ENCODE results near the gene AHCYL2.
A peak's percentile ranks its signal among the peaks of the same experiment; 100 is the strongest.
"Not testable (repeated sequence)": the region's sequence is repeated elsewhere in the genome, so short reads cannot be mapped to it uniquely, and the experiment has no call there.

AHCYL2 gene

GRCh38 chr7:129427526-129428045 lies 202.8 kb downstream of the AHCYL2 start:
- no peak for DNase-seq (ENCODE audit: low read depth)

- no peak for DNase-seq (ENCODE audit: low read depth)
These were observed 207.2 kb downstream of the AHCYL2 start for GRCh38 chr7:129431911-129432643.

- DNase-seq (ENCODE audit: low read depth), result peak; percentile 86
These were observed 209.2 kb downstream of the AHCYL2 start, which contains the start of gene STRIP2 for GRCh38 chr7:129433847-129434674. Gene STRIP2, plus strand, starts transcription at chr7:129434432. Its CDS starts 41 bp downstream, at chr7:129434473.

- DNase-seq (ENCODE audit: low read depth), result no peak
These were observed 210.0 kb downstream of the AHCYL2 start for GRCh38 chr7:129434675-129435318.

GRCh38 chr7:129435414-129435829 lies 210.6 kb downstream of the AHCYL2 start:
- no peak for DNase-seq (ENCODE audit: low read depth)

GRCh38 chr7:129436335-129436923 lies 211.6 kb downstream of the AHCYL2 start:
- no peak for DNase-seq (ENCODE audit: low read depth)

DNA sequence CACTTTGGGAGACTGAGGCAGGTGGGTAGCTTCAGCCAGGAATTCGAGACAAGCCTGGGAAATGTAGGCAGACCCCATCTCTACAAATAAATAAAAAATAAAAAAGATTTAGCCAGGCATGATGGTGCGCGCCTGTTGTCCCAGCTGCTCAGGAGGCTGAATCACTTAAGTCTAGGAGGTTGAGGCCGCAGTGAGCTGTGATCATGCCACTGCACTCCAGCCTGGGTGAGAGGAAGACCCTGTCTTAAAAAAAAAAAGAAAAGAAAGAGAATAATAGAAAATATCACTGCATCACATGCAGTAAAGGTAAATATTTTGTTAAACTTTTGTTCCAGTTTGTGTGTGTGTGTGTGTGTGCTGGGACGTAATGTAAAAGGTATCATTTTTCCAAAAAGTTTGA lies 212.4 kb downstream of the AHCYL2 start:
- DNase-seq (ENCODE audit: low read depth), result no peak

DNA sequence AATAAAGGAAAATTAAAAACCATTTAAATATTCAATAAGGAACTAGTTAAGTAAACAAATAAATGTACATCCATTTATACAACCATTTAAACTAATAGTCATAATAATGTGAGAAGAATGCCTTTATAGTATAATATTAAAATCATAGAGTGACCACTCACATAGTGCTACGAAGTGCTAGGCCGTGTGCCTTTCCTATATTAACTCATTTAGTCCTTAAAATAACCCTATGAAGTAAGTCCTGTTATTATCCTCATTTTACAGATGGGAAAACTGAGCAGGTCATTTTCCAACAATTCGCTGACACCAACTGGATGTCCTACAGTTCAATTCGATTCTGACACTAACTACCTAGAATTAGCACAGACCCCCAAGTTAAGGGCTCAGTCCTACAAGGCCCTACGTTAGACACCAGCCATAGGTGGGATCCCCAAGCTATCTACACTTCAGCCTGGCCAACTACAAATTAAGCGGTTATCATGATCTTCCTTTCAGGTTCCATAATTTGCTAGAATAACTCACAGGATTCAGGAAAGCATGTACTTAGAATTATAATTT lies 213.5 kb downstream of the AHCYL2 start:
- DNase-seq (ENCODE audit: low read depth), result no peak

GRCh38 chr7:129438839-129439651 lies 214.2 kb downstream of the AHCYL2 start:
- DNase-seq (ENCODE audit: low read depth), result no peak

DNA sequence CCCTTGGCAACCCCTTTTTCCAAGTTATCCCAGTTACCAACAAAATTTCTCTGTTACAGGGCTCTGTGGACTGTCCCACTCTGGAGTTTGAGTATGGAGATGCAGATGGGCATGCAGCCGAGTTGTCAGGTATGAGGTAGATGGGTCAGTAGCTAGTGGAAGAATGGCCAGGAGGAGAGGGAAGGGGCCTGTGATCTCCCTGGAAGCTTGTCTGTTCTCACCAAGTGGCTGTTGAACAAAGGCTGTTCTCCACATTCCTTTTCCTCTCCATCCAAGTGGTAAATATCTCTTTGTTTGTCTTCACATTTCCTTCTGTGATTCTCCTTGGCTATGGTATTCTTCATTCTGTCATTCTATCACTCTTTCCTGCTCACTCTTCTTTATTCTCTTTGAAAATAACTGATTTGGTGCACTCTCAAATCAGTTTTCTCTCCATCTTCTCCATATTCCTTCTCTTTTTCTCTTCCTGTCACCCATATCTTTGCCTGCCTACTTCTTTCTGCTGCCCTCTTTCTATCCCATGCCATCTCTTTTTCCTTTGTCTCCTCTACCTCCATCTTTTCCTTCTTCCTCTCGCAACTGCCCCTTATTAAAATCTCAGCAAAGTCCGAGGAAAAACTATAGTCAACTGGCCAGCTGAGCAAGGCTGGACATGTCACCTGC lies 215.3 kb downstream of the AHCYL2 start:
- no peak for DNase-seq (ENCODE audit: low read depth)

GRCh38 chr7:129443612-129444011 lies 218.8 kb downstream of the AHCYL2 start:
- no peak for DNase-seq (ENCODE audit: low read depth)

DNA sequence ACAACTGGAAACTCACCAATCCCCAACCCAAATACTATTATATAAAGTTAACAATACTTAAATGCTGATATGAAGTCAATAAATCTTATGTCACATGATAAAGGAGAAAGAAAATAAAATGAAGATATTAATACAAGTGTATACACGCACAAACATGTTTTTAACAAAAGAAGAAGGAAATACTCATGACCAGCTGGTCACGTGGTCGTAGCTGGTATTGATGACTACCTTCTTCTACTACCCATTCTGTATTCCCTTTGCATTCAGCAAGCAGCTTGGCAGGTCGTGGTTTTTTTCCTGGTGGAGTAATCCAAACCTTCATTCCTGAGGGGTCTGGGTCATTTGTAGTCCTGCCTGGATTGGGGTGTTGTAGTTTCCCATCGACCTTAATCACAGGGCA lies 219.9 kb downstream of the AHCYL2 start:
- not testable (repeated sequence) for DNase-seq (ENCODE audit: low read depth)

DNA sequence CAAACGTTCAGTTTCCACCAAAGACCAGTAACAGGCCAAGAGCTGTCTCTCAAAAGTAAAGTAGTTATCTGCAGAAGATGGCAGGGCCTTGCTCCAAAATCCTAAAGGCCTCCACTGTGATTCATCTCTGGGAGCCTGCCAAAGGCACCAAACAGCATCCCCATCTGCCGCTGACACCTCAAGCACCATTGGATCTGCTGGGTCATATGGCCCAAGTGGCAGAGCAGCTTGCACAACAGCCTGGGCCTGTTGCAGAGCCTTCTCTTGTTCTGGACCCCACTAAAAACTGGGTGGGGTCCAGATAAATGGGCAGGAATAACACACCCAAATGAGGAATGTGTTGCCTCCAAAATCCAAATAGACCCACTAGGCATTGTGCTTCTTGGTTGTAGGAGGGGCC lies 222.1 kb downstream of the AHCYL2 start:
- DNase-seq (ENCODE audit: low read depth), result not testable (repeated sequence)

GRCh38 chr7:129447445-129447844 lies 222.6 kb downstream of the AHCYL2 start:
- not testable (repeated sequence) for DNase-seq (ENCODE audit: low read depth)

DNA sequence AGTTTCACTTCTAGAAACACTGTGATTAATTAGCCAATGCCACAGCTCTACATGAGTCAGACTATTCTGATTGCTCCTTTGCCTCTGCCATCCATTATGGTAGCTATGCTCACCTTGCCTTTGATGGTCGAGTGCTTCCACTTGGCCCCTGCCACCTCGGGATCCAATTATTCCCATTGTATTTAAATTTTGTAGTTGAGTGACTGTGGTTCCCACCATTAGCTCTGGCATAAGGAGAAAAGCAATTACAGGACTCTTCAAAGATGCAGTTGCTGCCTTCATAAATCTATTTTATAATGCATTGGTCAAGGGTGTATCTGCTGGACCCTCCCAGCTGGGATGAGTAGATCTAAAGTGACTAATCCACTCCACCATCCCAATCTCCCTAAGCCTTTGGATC lies 223.8 kb downstream of the AHCYL2 start:
- not testable (repeated sequence) for DNase-seq (ENCODE audit: low read depth)

GRCh38 chr7:129450295-129450694 lies 225.5 kb downstream of the AHCYL2 start:
- DNase-seq (ENCODE audit: low read depth), result no peak

DNA sequence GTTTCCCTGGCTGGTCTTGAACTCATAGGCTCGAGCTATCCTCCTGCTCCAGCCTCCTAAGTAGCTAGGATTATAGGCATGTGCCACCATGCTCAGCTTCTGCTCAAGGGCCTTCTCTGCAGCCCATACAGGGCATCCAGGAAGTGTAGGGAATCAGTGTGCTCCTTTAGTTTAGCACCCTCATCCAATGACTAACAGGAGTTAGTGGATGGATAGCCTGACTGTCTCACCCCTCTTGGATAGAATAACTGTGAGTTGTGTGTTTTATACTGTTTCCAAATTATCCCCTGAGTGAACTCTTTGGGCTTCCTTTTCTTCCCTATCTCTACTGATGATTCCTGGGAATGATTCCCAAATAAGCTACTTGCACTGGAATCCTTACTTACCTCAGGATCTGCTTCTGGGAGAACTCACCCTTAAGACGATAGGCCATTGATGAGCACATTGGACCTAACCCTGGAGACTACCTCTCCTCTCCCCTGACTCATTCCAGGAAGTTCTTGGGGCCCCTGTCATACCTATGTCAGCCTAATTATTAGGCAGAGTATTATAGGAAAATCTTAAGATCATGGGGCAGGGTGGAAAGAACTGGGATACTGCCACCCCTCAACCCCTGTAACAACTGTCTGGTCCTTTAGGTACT lies 227.9 kb downstream of the AHCYL2 start:
- DNase-seq (ENCODE audit: low read depth), result no peak

- no peak for DNase-seq (ENCODE audit: low read depth)
These were observed 228.8 kb downstream of the AHCYL2 start for GRCh38 chr7:129453510-129454248.

- no peak for DNase-seq (ENCODE audit: low read depth)
These were observed 229.4 kb downstream of the AHCYL2 start for GRCh38 chr7:129454249-129454551.
